H1 (cell line): ENCODE results near the gene PLD6. TPM values are rescaled to one million over a fixed set of nuclear protein-coding genes. Genes with fewer than 3 reads are reported as not detected.

Experiments used
- CTCF ChIA-PET: fragments of 300-600 bp; sonication (Branson Sonifier 250); formaldehyde crosslinking; loops from one replicate; lab custom pipeline; 2021; ENCODE audit not compliant: partially characterized antibody; lab: Charles Lee
- POLR2A ChIA-PET: fragments of 300-600 bp; sonication (Branson Sonifier 250); formaldehyde crosslinking; loops from one replicate; lab custom pipeline; 2021; ENCODE audit warnings: inconsistent platforms; ENCODE audit not compliant: partially characterized antibody; lab: Charles Lee
- DNase-seq, 2 experiments: peaks; one replicate each; pipeline versions ENCODE4 v3.0.0 to v3.0.0-alpha.2; 2010 to 2022; ENCODE audit warnings: low spot score in 2 of 2, low read depth in 1 of 2, mixed read lengths in 1 of 2
- FAIRE-seq: peaks from 2 replicates; lab custom pipeline; 2011; peaks lifted over from hg19 to GRCh38; lab: Jason Lieb, UNC
- H2AFZ ChIP-seq: 2 replicates; pipeline ENCODE4 v1.8.1; 2012; ENCODE audit warnings: low read length, inconsistent platforms
- H2AK5ac ChIP-seq: 2 replicates; pipeline ENCODE4 v1.6.1; 2013; ENCODE audit warnings: low read depth, low read length
- H2BK120ac ChIP-seq: replicated peaks from 2 replicates; pipeline ENCODE3; 2013; ENCODE audit warnings: low read depth, low read length, inconsistent platforms
- H2BK12ac ChIP-seq: 2 replicates; pipeline ENCODE4 v1.6.1; 2013; ENCODE audit warnings: low read depth, low read length
- H2BK15ac ChIP-seq: 2 replicates; pipeline ENCODE4 v1.6.1; 2013; ENCODE audit warnings: low read length
- H2BK20ac ChIP-seq: 2 replicates; pipeline ENCODE4 v1.6.1; 2013; ENCODE audit warnings: low read length
- H2BK5ac ChIP-seq: 2 replicates; pipeline ENCODE4 v1.6.1; 2013; ENCODE audit warnings: low read depth, low read length
- H3K14ac ChIP-seq: 2 replicates; pipeline ENCODE4 v1.6.1; 2013; ENCODE audit warnings: inconsistent platforms; ENCODE audit not compliant: insufficient read length
- H3K18ac ChIP-seq: 2 replicates; pipeline ENCODE4 v1.6.1; 2013; ENCODE audit warnings: low read length; ENCODE audit errors: extremely low read depth
- H3K23ac ChIP-seq: 2 replicates; pipeline ENCODE4 v1.6.1; 2013; ENCODE audit warnings: inconsistent platforms; ENCODE audit not compliant: insufficient read length
- H3K23me2 ChIP-seq: 2 replicates; pipeline ENCODE4 v1.6.1; 2013; ENCODE audit warnings: low read depth, low read length
- H3K27ac ChIP-seq: 2 replicates; pipeline ENCODE4 v1.6.1; 2011; ENCODE audit warnings: low read depth, low read length, inconsistent platforms
- H3K27me3 ChIP-seq, 4 experiments: replicated peaks in 1 of 4; 1 replicate in 1 of 4; 2 replicates in 3 of 4; pipeline versions ENCODE4 v1.6.1 to v1.8.1; 2011 to 2013; ENCODE audit warnings: low read length in 3 of 4, mild to moderate bottlenecking in 3 of 4, inconsistent platforms in 2 of 4, mixed read lengths in 2 of 4, moderate library complexity in 1 of 4; ENCODE audit not compliant: control insufficient read depth in 3 of 4, insufficient read depth in 3 of 4; ENCODE audit errors: extremely low read depth in 1 of 4
- H3K36me3 ChIP-seq, 4 experiments: 2 replicates each; pipeline versions ENCODE4 v1.6.1 to v1.8.1; 2011 to 2013; ENCODE audit warnings: mild to moderate bottlenecking in 4 of 4, low read length in 3 of 4, moderate library complexity in 2 of 4, control low read depth in 1 of 4, inconsistent platforms in 1 of 4; ENCODE audit not compliant: insufficient read depth in 4 of 4, control insufficient read depth in 2 of 4
- H3K4ac ChIP-seq: replicated peaks from 2 replicates; pipeline ENCODE3; 2013; ENCODE audit warnings: low read length, low read depth, mixed read lengths, inconsistent platforms; ENCODE audit not compliant: insufficient read length
- H3K4me1 ChIP-seq, 4 experiments: replicated peaks in 1 of 4; 1 replicate in 1 of 4; 2 replicates in 3 of 4; pipeline versions ENCODE4 v1.6.1 to v1.8.1; 2011 to 2013; ENCODE audit warnings: low read length in 3 of 4, inconsistent platforms in 2 of 4, mixed read lengths in 1 of 4; ENCODE audit not compliant: insufficient read depth in 4 of 4, control insufficient read depth in 3 of 4
- H3K4me2 ChIP-seq, 2 experiments: 2 replicates each; pipeline versions ENCODE4 v1.6.1 to v1.8.1; 2011 to 2013; ENCODE audit warnings: low read depth in 2 of 2, low read length in 2 of 2, control low read depth in 1 of 2, inconsistent platforms in 1 of 2, mild to moderate bottlenecking in 1 of 2; ENCODE audit not compliant: insufficient read depth in 1 of 2
- H3K4me3 ChIP-seq, 4 experiments: fragments of 200-600, 300-600 bp in 1 of 4; sonication (generic), shearing (Covaris generic), sonication (Bioruptor Twin) in 1 of 4; 2 replicates each; pipeline versions ENCODE4 v1.5.1 to v1.8.1; 2011 to 2016; ENCODE audit warnings: low read length in 4 of 4, low read depth in 3 of 4, control low read depth in 2 of 4, inconsistent platforms in 2 of 4, mild to moderate bottlenecking in 2 of 4, mixed read lengths in 1 of 4, moderate library complexity in 1 of 4; ENCODE audit not compliant: insufficient read depth in 2 of 4; ENCODE audit errors: extremely low read depth in 1 of 4
- H3K56ac ChIP-seq: replicated peaks from 2 replicates; pipeline ENCODE3; 2013; ENCODE audit warnings: low read depth, mild to moderate bottlenecking, mixed read lengths, low read length, inconsistent platforms; ENCODE audit not compliant: insufficient read length
- H3K79me1 ChIP-seq: 2 replicates; pipeline ENCODE4 v1.6.1; 2013; ENCODE audit warnings: low read depth, low read length, control low read depth
- H3K79me2 ChIP-seq, 2 experiments: 2 replicates each; pipeline versions ENCODE4 v1.6.1 to v1.8.1; 2012 to 2013; ENCODE audit warnings: low read length in 2 of 2, mild to moderate bottlenecking in 2 of 2, inconsistent platforms in 1 of 2; ENCODE audit not compliant: insufficient read depth in 2 of 2, control insufficient read depth in 1 of 2
- H3K9ac ChIP-seq, 4 experiments: replicated peaks in 1 of 4; 1 replicate in 1 of 4; 2 replicates in 3 of 4; pipeline versions ENCODE4 v1.6.1 to v1.8.1; 2011 to 2013; ENCODE audit warnings: low read depth in 3 of 4, low read length in 3 of 4, control low read depth in 2 of 4, mild to moderate bottlenecking in 2 of 4, moderate library complexity in 2 of 4, inconsistent platforms in 1 of 4; ENCODE audit errors: extremely low read depth in 1 of 4
- H3K9me3 ChIP-seq, 2 experiments: 2 replicates each; pipeline versions ENCODE4 v1.6.1 to v1.8.1; 2012 to 2013; ENCODE audit warnings: mild to moderate bottlenecking in 2 of 2, moderate library complexity in 2 of 2, control low read depth in 1 of 2, inconsistent platforms in 1 of 2, low read depth in 1 of 2, low read length in 1 of 2, mixed read lengths in 1 of 2; ENCODE audit not compliant: insufficient read depth in 2 of 2
- H4K20me1 ChIP-seq, 2 experiments: replicated peaks in 1 of 2; 2 replicates each; pipeline versions ENCODE3 to v1.8.1; 2011 to 2013; ENCODE audit warnings: inconsistent platforms in 2 of 2, low read length in 2 of 2, mild to moderate bottlenecking in 1 of 2; ENCODE audit not compliant: insufficient read depth in 2 of 2, control insufficient read depth in 1 of 2
- H4K5ac ChIP-seq: 2 replicates; pipeline ENCODE4 v1.6.1; 2013; ENCODE audit warnings: low read length, low read depth, mixed read lengths, inconsistent platforms; ENCODE audit not compliant: insufficient read length
- H4K8ac ChIP-seq: 2 replicates; pipeline ENCODE4 v1.8.0; 2013; ENCODE audit warnings: mild to moderate bottlenecking, moderate library complexity, low read length, inconsistent platforms; ENCODE audit not compliant: insufficient read depth; ENCODE audit errors: extremely low read depth
- H4K91ac ChIP-seq: replicated peaks from 2 replicates; pipeline ENCODE3; 2013; ENCODE audit warnings: low read length, mixed read lengths, inconsistent platforms; ENCODE audit not compliant: insufficient read length
- CHD2 ChIP-seq: IDR thresholded peaks from 2 replicates; pipeline ENCODE4 v1.6.1; 2012; ENCODE audit warnings: low read length, improper control_type of control experiment
- EGR1 ChIP-seq: IDR thresholded peaks from 2 replicates; pipeline ENCODE4 v1.6.1; 2011; ENCODE audit warnings: low read depth, low read length, borderline replicate concordance
- EP300 ChIP-seq, 2 experiments: IDR thresholded peaks; 1 replicate in 1 of 2; 2 replicates in 1 of 2; pipeline ENCODE4 v1.6.1; 2011 to 2012; ENCODE audit warnings: low read depth in 2 of 2, low read length in 2 of 2, mild to moderate bottlenecking in 2 of 2, borderline replicate concordance in 1 of 2, inconsistent platforms in 1 of 2, moderate library complexity in 1 of 2
- KDM4A ChIP-seq: IDR thresholded peaks from one replicate; pipeline ENCODE4 v1.7.1; 2012; ENCODE audit warnings: low read depth, mild to moderate bottlenecking, moderate library complexity, low read length, inconsistent platforms; ENCODE audit not compliant: severe bottlenecking
- RAD21 ChIP-seq, 2 experiments: IDR thresholded peaks in 1 of 2; conservative IDR thresholded peaks in 1 of 2; 2 replicates each; pipeline ENCODE4 v1.6.1; 2011; ENCODE audit warnings: low read depth in 2 of 2, low read length in 2 of 2, improper control_type of control experiment in 1 of 2, inconsistent platforms in 1 of 2, mild to moderate bottlenecking in 1 of 2, moderate library complexity in 1 of 2
- WGBS, 2 experiments: shearing (Covaris generic) in 1 of 2; methylation state at CpG; one replicate each; pipeline versions ENCODE4 v1.1.6 to v1.1.7; 2013 to 2015; ENCODE audit warnings: low lambda C conversion rate in 2 of 2, mixed read lengths in 2 of 2, inconsistent platforms in 1 of 2, low coverage in 1 of 2, missing lambda C conversion rate in 1 of 2; ENCODE audit not compliant: insufficient replicate concordance in 2 of 2, insufficient coverage in 1 of 2, insufficient read length in 1 of 2; ENCODE audit errors: extremely low coverage in 1 of 2, missing lambda C conversion rate in 1 of 2; 5-methylcytosine and 5-hydroxymethylcytosine counted together
- polyA plus RNA-seq, 7 experiments: library from polyadenylated mRNA; depleted of rRNA in 3 of 7; stranded (reverse) in 5 of 7; unstranded in 2 of 7; fragments of >200 nt in 5 of 7; fragments of 200-250 nt in 2 of 7; gene quantifications; 1 replicate in 5 of 7; 2 replicates in 1 of 7; 4 replicates in 1 of 7; pipeline versions ENCODE4 v1.2.1 to v1.2.3, GENCODE V29; 2011 to 2013; ENCODE audit warnings: missing spikeins in 2 of 7, mixed read lengths in 2 of 7
- total RNA-seq: library from RNA; stranded (reverse); fragmentation: NEBNext Ultra II Directional; extraction: Animal tissue kit (Norgen Biotek cat#: 25700); gene quantifications from 2 replicates; pipeline ENCODE4 v1.2.1, GENCODE V29; 2021

PLD6 gene
- total and polyA plus RNA-seq, 2 of the 8 experiments (the other 6 are each of a cell fraction or from before 2014, with no cell fraction given), result 0.20 to 0.22 TPM

GRCh38 chr17:17165666-17166308 is 40.3 kb downstream of the PLD6 start:
- Histone ChIP-seq H4K91ac (no peak overlapping the region), H2BK15ac (no peak overlapping the region), H2BK20ac (no peak overlapping the region), H3K79me1 (no peaks in the 10 kb centered on the region), H3K4ac (no peak overlapping the region), H2BK120ac (no peak overlapping the region), H3K27me3 (no peaks in the 10 kb centered on the region; a peak in 1 of 7 replicates), H3K4me1 (no peaks in the 10 kb centered on the region), H3K14ac (no peak overlapping the region), H3K23ac (no peak overlapping the region), H3K36me3 (peaks cover 6 to 11% (median 7%) of the 10 kb centered on the region in 4 experiments; a peak in 6 of 8 replicates), H2AK5ac (no peak overlapping the region), H3K4me3 (no peak overlapping the region), H3K79me2 (no peaks in the 10 kb centered on the region), H3K18ac (no peak overlapping the region), H4K20me1 (peaks cover 2 to 10% of the 10 kb centered on the region in 2 experiments), H2BK5ac (no peak overlapping the region), H4K5ac (no peak overlapping the region), H3K9ac (no peak overlapping the region), H3K23me2 (no peaks in the 10 kb centered on the region), H2AFZ (no peak overlapping the region), H4K8ac (no peak overlapping the region), H3K27ac (no peak overlapping the region), H3K56ac (no peak overlapping the region), H3K9me3 (no peaks in the 10 kb centered on the region), H3K4me2 (no peak overlapping the region), H2BK12ac (no peak overlapping the region)
- WGBS, 2 experiments, result 97% methylated on average over 23 of the region's 23 CpGs; no CpG with 5 or more reads in 1 of the 2 experiments
- CTCF ChIA-PET, result interaction anchor here (1.5 to 6.2 kb wide), 3 partner anchors 19 to 174 kb away, joined by 3 to 44 read pairs (median 5); no protein-coding TSS in a partner anchor
- FAIRE-seq (no peak), DNase-seq (no peak)
- no peak for TF ChIP-seq EP300 (IDR thresholded peaks at IDR 0.05; ENCODE audit: borderline replicate concordance in 1 of 2, low read depth in 2 of 2, low read length in 2 of 2)
- no peak for TF ChIP-seq CHD2
- no peak for TF ChIP-seq EGR1
- no peak for TF ChIP-seq KDM4A
- TF ChIP-seq RAD21 (IDR thresholded peaks at IDR 0.05 in 1 of 2, conservative IDR thresholded peaks at IDR 0.05 in 1 of 2; ENCODE audit: low read depth in 2 of 2, low read length in 2 of 2), result no peak
- POLR2A ChIA-PET, result no interaction called here
